Activated naive CD4-positive, alpha-beta T cell treated with anti-CD3 and anti-CD28 coated beads, Interleukin-2, amount 10 ng/mL, durations not matched to agents 7 days and 5 days (primary cell): ENCODE results near the gene SCAMP4.

Source experiments
- CTCF ChIA-PET: fragments of 350-600 bp; sonication (Branson Sonifier 250); formaldehyde crosslinking; loops from one replicate; lab custom pipeline; 2021; ENCODE audit warnings: antibody characterized with exemption; lab: Charles Lee
- DNase-seq: peaks from one replicate; pipeline ENCODE4 v3.0.0-alpha.2; 2020
- H3K27ac Mint-ChIP-seq: one replicate; pipeline ENCODE4 v1.8.0; 2021; ENCODE audit warnings: mild to moderate bottlenecking, moderate library complexity, mixed read lengths
- H3K27me3 Mint-ChIP-seq: one replicate; pipeline ENCODE4 v1.8.0; 2021; ENCODE audit warnings: mild to moderate bottlenecking, mixed read lengths
- H3K36me3 Mint-ChIP-seq: one replicate; pipeline ENCODE4 v1.8.0; 2021; ENCODE audit warnings: mixed read lengths
- H3K4me1 Mint-ChIP-seq: one replicate; pipeline ENCODE4 v1.8.0; 2021; ENCODE audit warnings: mixed read lengths
- H3K4me3 Mint-ChIP-seq: one replicate; pipeline ENCODE4 v1.8.0; 2021; ENCODE audit warnings: mild to moderate bottlenecking, moderate library complexity, mixed read lengths
- H3K9me3 Mint-ChIP-seq: one replicate; pipeline ENCODE4 v1.8.0; 2021; ENCODE audit warnings: mixed read lengths

Gene SCAMP4

DNA sequence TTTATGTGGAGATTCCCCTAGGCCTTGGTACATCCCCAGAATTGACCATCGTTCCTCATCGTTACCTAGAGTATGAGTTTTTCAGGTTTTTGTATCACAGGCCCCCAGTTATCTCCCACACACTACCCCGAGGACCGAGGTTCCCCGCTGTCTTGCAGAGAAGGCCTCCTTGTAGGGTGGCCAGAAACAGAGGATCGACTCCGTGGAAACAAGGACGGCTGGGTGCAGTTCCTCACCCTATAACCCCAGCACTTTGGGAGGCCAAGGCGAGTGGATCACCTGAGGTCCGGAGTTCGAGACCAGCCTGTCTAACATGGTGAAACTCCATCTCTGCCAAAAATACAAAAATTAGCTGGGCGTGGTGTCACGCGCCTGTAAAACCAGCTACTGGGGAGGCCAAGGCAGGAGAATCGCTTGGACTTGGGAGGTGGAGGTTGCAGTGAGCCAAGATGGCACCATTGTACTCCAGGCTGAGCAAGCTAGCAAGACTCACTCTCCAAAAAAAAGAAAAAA lies 720 bp downstream of the SCAMP4 start:
- CTCF ChIA-PET, result no interaction called here
- peak overlapping the region; percentile 85 for H3K4me3 Mint-ChIP-seq

DNA sequence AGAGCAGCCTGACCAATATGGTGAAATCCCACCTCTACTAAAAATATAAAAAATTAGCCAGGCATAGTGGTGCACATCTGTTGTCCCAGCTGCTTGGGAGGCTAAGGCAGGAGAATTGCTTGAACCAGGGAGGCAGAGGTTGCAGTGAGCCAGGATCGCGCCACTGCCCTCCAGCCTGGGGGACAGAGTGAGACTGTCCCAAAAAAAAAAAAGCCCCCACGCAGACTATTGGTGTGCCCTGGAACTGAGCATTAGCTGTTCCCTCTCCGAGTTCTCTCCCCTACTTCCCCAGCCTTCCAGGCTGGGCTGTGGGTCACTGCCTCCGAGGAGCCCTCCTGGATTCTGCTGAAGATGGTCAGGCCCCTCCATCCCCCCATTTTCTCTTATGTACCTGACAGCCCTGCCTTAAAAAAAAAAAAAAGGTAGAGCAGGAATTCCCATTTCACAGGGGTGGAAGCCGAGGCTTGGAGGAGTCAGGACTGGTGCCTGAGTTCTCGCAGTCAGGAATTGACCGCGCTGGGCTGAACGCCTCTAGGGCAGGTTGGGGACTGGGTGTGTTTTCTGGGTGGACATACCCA lies 1.9 kb downstream of the SCAMP4 start:
- peaks cover 11% of the 10 kb centered on the region for H3K36me3 Mint-ChIP-seq
- peak overlapping the region; percentile 28 for H3K4me3 Mint-ChIP-seq
- no peak overlapping the region for H3K27ac Mint-ChIP-seq
- no peak for DNase-seq
- CTCF ChIA-PET, result no interaction called here
- H3K4me1 Mint-ChIP-seq, result peaks cover 61% of the 10 kb centered on the region
- no peaks in the 10 kb centered on the region for H3K27me3 Mint-ChIP-seq
- H3K9me3 Mint-ChIP-seq, result no peaks in the 10 kb centered on the region

More for the DNA sequence above, 720 bp downstream of the SCAMP4 start:
- no peak for DNase-seq
- peak overlapping the region; percentile 84 for H3K27ac Mint-ChIP-seq
- H3K27me3 Mint-ChIP-seq, result no peaks in the 10 kb centered on the region
- H3K36me3 Mint-ChIP-seq, result peaks cover 11% of the 10 kb centered on the region
- H3K4me1 Mint-ChIP-seq, result peaks cover 66% of the 10 kb centered on the region
- no peaks in the 10 kb centered on the region for H3K9me3 Mint-ChIP-seq

DNA sequence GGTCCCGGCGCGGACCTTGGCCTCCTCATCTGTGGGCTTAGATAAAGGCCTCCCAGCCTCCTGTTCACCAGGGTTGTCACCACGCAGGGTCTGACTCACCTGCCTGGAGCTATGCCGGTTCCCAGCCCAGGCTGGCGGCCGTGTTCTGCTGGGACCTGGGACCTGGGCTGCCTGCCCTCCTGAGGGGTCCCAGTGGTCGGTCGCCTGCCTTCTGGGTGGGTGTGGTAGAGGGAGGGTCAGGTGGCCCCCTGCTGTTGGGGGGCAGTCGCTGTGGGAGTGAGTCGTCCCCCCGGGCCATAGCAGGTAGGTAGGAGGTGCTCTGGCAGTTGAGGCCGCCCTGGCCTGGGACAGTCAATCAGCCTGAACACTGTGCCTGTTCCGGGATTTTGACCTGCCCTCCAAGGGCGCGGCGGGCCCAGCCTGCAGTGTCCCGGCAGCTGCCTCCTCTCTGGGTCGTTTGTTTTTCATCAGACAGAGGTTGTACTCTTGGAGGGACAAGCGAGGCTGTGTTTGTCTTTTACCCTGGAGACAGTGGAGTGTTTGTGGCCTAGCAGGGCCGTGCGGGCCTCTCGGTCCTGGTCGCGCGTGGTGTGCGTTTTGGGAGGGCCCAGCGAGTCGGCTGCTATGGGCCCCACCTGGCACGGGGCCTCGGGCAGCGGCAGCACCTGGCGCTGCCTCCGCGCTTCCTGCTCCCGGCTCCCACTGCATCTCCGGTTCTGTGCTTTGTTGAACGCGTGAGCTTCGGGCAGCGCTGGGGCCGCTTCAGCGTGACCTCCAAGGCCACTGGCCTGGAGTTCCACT lies 2.6 kb downstream of the SCAMP4 start:
- H3K27me3 Mint-ChIP-seq, result no peaks in the 10 kb centered on the region
- H3K27ac Mint-ChIP-seq, result no peak overlapping the region
- CTCF ChIA-PET, result no interaction called here
- no peaks in the 10 kb centered on the region for H3K9me3 Mint-ChIP-seq
- DNase-seq, result no peak
- H3K36me3 Mint-ChIP-seq, result peaks cover 11% of the 10 kb centered on the region
- peaks cover 59% of the 10 kb centered on the region for H3K4me1 Mint-ChIP-seq
- H3K4me3 Mint-ChIP-seq, result no peak overlapping the region

DNA sequence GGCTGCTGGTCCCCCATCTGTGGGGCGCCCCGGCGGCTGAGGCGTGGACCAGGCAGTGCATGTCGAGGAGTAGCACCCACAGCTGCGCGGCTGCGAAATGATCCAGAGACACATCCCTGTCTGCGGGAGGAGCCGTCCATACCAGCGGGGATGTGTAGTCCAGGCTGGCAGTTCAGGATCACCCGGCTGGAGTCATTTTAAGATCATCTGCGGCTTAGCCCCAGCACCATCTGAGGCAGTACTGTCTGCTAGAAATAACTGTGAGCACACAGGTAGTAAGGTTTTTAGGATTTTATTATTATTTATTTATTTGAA lies 3.1 kb downstream of the SCAMP4 start:
- no peak for DNase-seq
- H3K36me3 Mint-ChIP-seq, result peaks cover 14% of the 10 kb centered on the region
- H3K27ac Mint-ChIP-seq, result no peak overlapping the region
- H3K27me3 Mint-ChIP-seq, result no peaks in the 10 kb centered on the region
- CTCF ChIA-PET, result no interaction called here
- no peak overlapping the region for H3K4me3 Mint-ChIP-seq
- no peaks in the 10 kb centered on the region for H3K9me3 Mint-ChIP-seq
- peaks cover 55% of the 10 kb centered on the region for H3K4me1 Mint-ChIP-seq

DNA sequence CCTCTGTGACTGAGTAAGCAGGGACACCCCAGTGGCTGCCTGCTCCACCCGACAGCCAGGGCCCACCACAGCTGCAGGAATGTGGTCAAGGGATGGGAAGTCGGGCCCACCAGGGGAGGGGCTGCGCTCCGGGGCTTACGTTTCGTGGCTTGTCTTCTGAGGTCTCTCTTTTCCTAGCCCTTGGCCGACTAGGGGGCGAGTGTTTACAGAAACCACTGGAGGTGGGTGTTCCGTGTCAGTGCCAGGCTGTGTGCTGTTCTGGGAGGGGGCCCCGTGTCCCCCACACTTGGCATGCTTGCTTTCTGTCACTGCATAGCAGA lies 4.5 kb downstream of the SCAMP4 start:
- CTCF ChIA-PET, result no interaction called here
- no peaks in the 10 kb centered on the region for H3K9me3 Mint-ChIP-seq
- no peaks in the 10 kb centered on the region for H3K27me3 Mint-ChIP-seq
- H3K36me3 Mint-ChIP-seq, result peaks cover 17% of the 10 kb centered on the region
- peaks cover 47% of the 10 kb centered on the region for H3K4me1 Mint-ChIP-seq
- no peak overlapping the region for H3K4me3 Mint-ChIP-seq
- no peak for DNase-seq
- no peak overlapping the region for H3K27ac Mint-ChIP-seq

DNA sequence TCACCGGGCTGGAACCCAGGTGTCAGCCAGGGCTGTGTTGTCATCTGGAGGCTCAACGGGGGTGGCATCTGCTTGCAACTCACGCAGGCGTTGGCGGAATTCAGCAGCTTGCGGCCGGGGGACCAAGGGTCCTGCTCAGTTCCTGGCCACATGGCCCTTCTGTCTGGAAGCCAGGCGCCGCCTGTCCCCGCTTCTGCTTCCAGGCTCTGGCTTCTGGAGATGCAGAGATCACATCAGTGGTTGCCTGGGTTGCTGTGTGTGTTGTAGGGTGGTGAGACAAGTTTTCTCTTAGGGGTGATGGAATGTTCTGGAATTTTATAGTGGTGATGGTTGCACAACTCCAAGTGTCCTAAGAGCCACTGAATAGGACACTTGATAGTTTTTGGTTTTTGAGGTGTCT lies 5.0 kb downstream of the SCAMP4 start:
- Mint-ChIP-seq H3K36me3 (peaks cover 17% of the 10 kb centered on the region), H3K9me3 (no peaks in the 10 kb centered on the region), H3K4me1 (peaks cover 43% of the 10 kb centered on the region), H3K27ac (peak overlapping the region; percentile 2), H3K4me3 (no peak overlapping the region), H3K27me3 (no peaks in the 10 kb centered on the region)
- no peak for DNase-seq
- CTCF ChIA-PET, result no interaction called here

DNA sequence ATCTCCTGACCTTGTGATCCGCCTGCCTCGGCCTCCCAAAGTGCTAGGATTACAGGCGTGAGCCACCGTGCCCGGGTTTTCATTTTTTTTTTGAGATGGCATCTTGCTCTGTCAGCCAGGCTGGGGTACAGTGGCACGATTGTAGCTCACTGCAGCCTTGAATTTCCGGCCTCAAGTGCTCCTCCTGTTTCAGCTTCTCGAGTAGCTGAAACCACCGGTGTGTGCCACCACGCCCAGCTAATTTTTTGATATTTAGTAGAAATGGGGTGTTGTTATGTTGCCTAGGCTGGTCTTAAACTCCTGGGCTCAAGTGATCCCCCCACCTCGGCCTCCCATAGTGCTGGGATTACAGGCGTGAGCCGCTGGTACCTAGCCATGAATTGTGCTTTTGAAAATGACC lies 5.9 kb downstream of the SCAMP4 start:
- H3K27ac Mint-ChIP-seq, result peak overlapping the region; percentile 37
- H3K4me1 Mint-ChIP-seq, result peaks cover 35% of the 10 kb centered on the region
- DNase-seq, result no peak
- H3K36me3 Mint-ChIP-seq, result peaks cover 12% of the 10 kb centered on the region
- H3K27me3 Mint-ChIP-seq, result no peaks in the 10 kb centered on the region
- no peak overlapping the region for H3K4me3 Mint-ChIP-seq
- no peaks in the 10 kb centered on the region for H3K9me3 Mint-ChIP-seq
- CTCF ChIA-PET, result interaction anchor here (1.0 kb wide), 1 partner anchor 17 kb away, joined by 3 read pairs; no protein-coding TSS in a partner anchor

DNA sequence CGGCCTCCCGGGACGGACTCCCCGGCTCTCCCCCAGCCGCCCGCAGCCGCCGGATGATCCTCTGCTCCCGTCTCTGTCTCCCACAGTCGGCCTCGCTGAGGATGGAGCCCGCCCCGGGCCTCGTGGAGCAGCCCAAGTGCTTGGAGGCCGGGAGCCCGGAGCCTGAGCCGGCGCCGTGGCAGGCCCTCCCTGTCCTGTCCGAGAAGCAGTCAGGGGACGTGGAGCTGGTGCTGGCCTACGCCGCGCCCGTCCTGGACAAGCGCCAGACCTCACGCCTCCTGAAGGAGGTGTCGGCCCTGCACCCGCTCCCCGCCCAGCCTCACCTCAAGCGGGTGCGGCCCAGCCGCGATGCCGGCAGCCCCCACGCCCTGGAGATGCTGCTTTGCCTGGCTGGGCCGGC lies 6.8 kb downstream of the SCAMP4 start:
- Mint-ChIP-seq H3K9me3 (no peaks in the 10 kb centered on the region), H3K27ac (no peak overlapping the region), H3K4me1 (peaks cover 31% of the 10 kb centered on the region), H3K36me3 (peaks cover 12% of the 10 kb centered on the region), H3K4me3 (no peak overlapping the region), H3K27me3 (no peaks in the 10 kb centered on the region)
- no peak for DNase-seq
- CTCF ChIA-PET, result no interaction called here

DNA sequence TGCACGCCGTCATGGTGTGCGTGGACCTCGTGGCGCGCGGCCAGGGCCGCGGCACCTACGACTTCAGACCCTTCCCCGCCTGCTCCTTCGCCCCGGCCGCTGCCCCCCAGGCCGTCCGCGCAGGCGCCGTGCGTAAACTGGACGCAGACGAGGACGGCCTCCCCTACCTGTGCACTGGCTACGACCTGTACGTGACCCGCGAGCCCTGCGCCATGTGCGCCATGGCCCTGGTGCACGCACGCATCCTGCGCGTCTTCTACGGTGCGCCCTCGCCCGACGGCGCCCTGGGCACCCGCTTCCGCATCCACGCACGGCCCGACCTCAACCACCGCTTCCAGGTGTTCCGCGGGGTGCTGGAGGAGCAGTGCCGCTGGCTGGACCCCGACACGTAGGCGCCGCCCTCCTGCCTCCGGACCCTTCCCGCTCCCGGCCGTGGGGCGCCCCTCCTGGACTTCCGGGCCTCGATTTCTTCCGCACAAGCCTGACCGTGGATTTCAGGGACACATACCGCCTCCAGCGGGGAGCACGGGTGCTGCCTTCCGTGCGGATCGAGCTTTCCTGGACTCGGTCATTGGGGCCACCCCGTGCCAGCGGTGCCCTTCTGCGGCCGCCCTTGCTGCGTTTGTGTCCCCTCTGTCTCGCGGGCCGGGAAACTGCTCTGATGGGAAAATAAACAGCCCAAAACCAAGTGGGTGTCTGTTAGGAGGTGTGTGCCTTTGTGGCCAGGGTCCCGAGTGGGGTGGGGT lies 7.7 kb downstream of the SCAMP4 start:
- no peak overlapping the region for H3K4me3 Mint-ChIP-seq
- H3K9me3 Mint-ChIP-seq, result no peaks in the 10 kb centered on the region
- no peak overlapping the region for H3K27ac Mint-ChIP-seq
- peaks cover 28% of the 10 kb centered on the region for H3K4me1 Mint-ChIP-seq
- CTCF ChIA-PET, result no interaction called here
- peaks cover 14% of the 10 kb centered on the region for H3K36me3 Mint-ChIP-seq
- no peak for DNase-seq
- H3K27me3 Mint-ChIP-seq, result no peaks in the 10 kb centered on the region

DNA sequence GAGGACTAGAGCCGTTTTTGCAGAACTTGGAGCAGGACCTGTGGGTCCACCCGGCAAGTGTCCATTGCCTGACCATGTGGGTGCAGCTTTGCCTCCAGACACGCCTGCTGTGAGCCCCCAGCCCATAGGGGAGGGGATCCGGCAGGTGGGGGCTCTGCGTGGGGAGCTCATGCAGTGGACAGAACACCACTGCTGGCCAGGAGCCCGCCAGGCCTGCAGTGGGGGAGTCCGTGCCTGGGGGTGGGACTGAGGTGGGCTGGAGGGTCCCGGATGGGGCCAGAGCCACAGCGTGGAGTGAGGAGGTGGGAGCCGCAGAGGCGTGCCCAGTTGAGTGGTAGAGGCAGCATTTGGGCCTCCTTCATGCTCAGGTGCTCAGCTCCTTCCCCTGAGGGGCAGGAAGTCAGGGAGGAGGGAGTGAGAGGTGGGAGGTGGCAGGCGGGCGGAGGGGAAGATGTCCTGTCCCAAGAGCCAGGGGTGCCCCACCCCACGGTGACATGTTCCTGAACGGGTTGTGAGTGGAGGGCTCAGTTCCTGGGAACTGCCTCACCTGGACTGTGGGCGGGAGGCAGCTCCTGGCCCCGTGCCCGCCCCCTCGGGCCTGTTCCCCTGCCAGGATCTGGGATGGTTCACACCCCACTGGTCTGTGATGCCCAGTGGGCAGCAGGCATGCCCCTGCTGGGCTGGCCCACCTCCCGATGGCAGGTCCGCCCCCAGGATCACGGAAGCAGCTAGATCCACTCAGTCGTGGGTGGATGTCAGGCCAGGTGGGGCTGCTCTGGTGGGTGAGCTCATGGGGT lies 8.8 kb downstream of the SCAMP4 start:
- Mint-ChIP-seq H3K36me3 (peaks cover 17% of the 10 kb centered on the region), H3K4me3 (no peak overlapping the region), H3K27ac (no peak overlapping the region), H3K27me3 (no peaks in the 10 kb centered on the region), H3K9me3 (no peaks in the 10 kb centered on the region), H3K4me1 (peaks cover 20% of the 10 kb centered on the region)
- DNase-seq, result no peak
- CTCF ChIA-PET, result no interaction called here

DNA sequence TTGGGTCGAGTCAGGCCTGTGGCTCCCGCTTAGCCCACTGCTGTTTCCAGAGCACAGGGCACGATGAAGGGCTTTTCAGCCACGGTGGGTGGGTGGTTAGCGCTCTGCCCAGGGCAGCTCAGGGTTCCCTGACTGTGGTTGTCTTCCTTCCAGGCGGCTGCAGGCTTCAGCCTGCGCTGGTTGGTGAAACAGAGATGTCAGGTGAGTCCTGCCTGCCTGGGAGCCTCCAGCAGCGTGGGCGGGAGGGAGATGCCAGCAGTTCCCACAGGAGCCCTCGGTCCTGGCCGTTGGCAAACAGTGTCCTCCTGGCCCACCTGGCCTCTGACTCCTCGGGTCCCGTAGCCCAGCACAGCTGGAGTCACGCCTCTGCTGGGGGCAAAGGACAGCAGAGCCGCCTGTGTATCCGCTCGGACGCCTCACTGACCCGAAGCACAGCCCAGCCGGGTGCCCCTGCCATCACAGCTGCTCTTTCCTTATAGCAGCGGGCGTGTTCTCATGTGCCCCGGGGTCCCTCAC lies 9.7 kb downstream of the SCAMP4 start:
- Mint-ChIP-seq H3K4me1 (peaks cover 12% of the 10 kb centered on the region), H3K27me3 (no peaks in the 10 kb centered on the region), H3K4me3 (no peak overlapping the region), H3K27ac (no peak overlapping the region), H3K36me3 (peaks cover 17% of the 10 kb centered on the region), H3K9me3 (no peaks in the 10 kb centered on the region)
- CTCF ChIA-PET, result no interaction called here
- no peak for DNase-seq

DNA sequence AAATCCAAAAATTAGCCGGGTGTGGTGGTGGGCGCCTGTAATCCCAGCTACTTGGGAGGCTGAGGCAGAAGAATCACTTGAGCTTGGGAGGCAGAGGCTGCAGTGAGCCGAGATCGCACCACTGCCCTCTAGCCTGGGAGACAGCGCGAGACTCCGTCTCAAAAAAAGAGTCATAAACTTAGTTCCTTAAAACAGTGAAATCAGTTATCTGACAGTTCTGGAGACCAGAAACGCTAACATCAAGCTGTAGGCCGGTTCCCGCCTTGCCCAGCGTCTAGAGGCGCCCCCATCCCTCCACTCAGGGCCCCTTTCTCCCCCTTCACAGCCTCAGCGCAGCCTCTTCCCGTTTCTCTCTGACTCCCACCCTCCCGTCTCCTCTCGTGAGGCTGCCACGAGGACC lies 11.9 kb downstream of the SCAMP4 start:
- Mint-ChIP-seq H3K9me3 (no peaks in the 10 kb centered on the region), H3K4me1 (peaks cover 12% of the 10 kb centered on the region), H3K27ac (no peak overlapping the region), H3K27me3 (no peaks in the 10 kb centered on the region), H3K4me3 (no peak overlapping the region), H3K36me3 (peaks cover 18% of the 10 kb centered on the region)
- no peak for DNase-seq
- CTCF ChIA-PET, result no interaction called here

DNA sequence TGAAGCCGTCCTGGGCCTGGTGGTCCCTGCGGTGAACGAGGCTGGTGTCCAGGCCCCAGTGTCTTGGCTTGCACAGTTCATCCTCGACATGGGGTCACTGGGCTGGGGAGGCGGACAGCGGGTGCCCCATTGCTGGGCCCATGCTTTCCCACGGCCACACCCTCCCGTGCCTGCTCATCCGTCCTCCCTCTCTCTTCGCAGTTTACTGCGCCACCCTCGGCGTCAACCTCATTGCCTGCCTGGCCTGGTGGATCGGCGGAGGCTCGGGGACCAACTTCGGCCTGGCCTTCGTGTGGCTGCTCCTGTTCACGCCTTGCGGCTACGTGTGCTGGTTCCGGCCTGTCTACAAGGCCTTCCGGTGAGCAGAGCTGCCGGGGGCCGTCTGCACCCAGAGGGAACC lies 12.7 kb downstream of the SCAMP4 start:
- H3K27ac Mint-ChIP-seq, result no peak overlapping the region
- H3K4me1 Mint-ChIP-seq, result peaks cover 18% of the 10 kb centered on the region
- no peak for DNase-seq
- H3K27me3 Mint-ChIP-seq, result no peaks in the 10 kb centered on the region
- H3K4me3 Mint-ChIP-seq, result no peak overlapping the region
- peaks cover 18% of the 10 kb centered on the region for H3K36me3 Mint-ChIP-seq
- CTCF ChIA-PET, result no interaction called here
- H3K9me3 Mint-ChIP-seq, result no peaks in the 10 kb centered on the region

DNA sequence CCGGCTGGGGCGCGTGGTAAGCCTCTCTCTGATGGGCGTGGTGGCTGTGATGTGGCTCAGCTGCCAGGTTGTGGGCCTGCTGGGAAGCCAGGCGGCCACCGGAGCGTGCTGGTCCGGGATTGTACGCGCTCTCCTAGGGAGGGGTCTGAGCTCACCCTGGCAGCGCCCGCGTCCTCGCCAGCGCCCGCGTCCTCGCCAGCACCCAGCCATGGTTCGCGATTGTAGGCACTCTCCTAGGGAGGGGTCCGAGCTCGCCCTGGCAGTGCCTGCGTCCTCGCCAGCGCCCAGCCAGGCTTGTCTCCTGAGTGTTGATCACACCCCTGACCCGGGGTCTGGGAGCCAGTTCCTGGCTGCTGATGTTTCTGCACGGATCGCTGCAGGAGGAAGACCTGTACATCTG lies 13.8 kb downstream of the SCAMP4 start:
- peaks cover 21% of the 10 kb centered on the region for H3K4me1 Mint-ChIP-seq
- no peak overlapping the region for H3K27ac Mint-ChIP-seq
- no peaks in the 10 kb centered on the region for H3K9me3 Mint-ChIP-seq
- no peaks in the 10 kb centered on the region for H3K27me3 Mint-ChIP-seq
- CTCF ChIA-PET, result no interaction called here
- DNase-seq, result no peak
- H3K4me3 Mint-ChIP-seq, result no peak overlapping the region
- peaks cover 11% of the 10 kb centered on the region for H3K36me3 Mint-ChIP-seq
